Suprapubic skin (tissue), 4 donors: ENCODE results near the gene CCDC3. TPM values are rescaled to one million over a fixed set of nuclear protein-coding genes. Genes with fewer than 3 reads are reported as not detected.

Experiments used
- DNase-seq, 2 donors: peaks; one replicate each; pipeline ENCODE4 v3.0.0-alpha.2; 2019; ENCODE audit warnings: low spot score in 2 of 2
- H3K27ac ChIP-seq: fragments of 200-600 bp; sonication (generic); one replicate; pipeline ENCODE4 v1.5.1; 2019
- H3K27me3 ChIP-seq: fragments of 200-600 bp; sonication (generic); one replicate; pipeline ENCODE4 v1.5.1; 2019
- H3K36me3 ChIP-seq: fragments of 200-600 bp; sonication (generic); one replicate; pipeline ENCODE4 v1.5.1; 2019
- H3K4me1 ChIP-seq: fragments of 200-600 bp; sonication (generic); one replicate; pipeline ENCODE4 v1.5.1; 2019
- H3K4me3 ChIP-seq: fragments of 200-600 bp; sonication (generic); one replicate; pipeline ENCODE4 v1.5.1; 2019; ENCODE audit warnings: mild to moderate bottlenecking
- H3K9me3 ChIP-seq: fragments of 200-600 bp; sonication (generic); one replicate; pipeline ENCODE4 v1.5.1; 2019
- EP300 ChIP-seq: sonication (generic); formaldehyde crosslinking; IDR thresholded peaks from one replicate; pipeline ENCODE4 v1.6.1; 2017; ENCODE audit warnings: antibody characterized with exemption
- POLR2A ChIP-seq, 2 donors: fragments of 450-650 bp; IDR thresholded peaks; one replicate each; pipeline ENCODE4 v1.6.1; 2017; ENCODE audit warnings: antibody characterized with exemption in 2 of 2, mild to moderate bottlenecking in 2 of 2, moderate library complexity in 2 of 2
- POLR2AphosphoS5 ChIP-seq, 3 donors: sonication (generic); formaldehyde crosslinking; IDR thresholded peaks; one replicate each; pipeline ENCODE4 v1.6.1; 2017; ENCODE audit warnings: antibody characterized with exemption in 3 of 3
- WGBS: methylation state at CpG from one replicate; pipeline ENCODE4 v1.1.5; 2018; 5-methylcytosine and 5-hydroxymethylcytosine counted together
- total RNA-seq, 4 donors: library from RNA; depleted of rRNA; stranded (reverse); fragments of >200 nt; gene quantifications; one replicate each; pipeline ENCODE4 v1.1.0, GENCODE V29; 2016
- TF ChIP-seq, protein P1 (sequence below), 2 donors: fragments of 200-600 bp in 1 of 2; fragments of 450-650 bp in 1 of 2; sonication (generic) in 1 of 2; IDR thresholded peaks; one replicate each; pipeline ENCODE4 v1.5.1; 2016 to 2019; ENCODE audit warnings: antibody characterized with exemption in 2 of 2, mild to moderate bottlenecking in 1 of 2, moderate library complexity in 1 of 2

Gene CCDC3
- total RNA-seq, 4 donors from 2014 or later = 31.3 to 124 (median 60.2) TPM

GRCh38 chr10:12897278-12897677 is 104.2 kb downstream of the CCDC3 start:
- 90% methylated on average over 6 of the region's 6 CpGs for WGBS
- peaks cover 8% of the 10 kb centered on the region for H3K36me3 ChIP-seq
- no peak for TF ChIP-seq EP300
- TF ChIP-seq POLR2A (IDR thresholded peaks at IDR 0.05) = no peak
- TF ChIP-seq, protein P1, sequence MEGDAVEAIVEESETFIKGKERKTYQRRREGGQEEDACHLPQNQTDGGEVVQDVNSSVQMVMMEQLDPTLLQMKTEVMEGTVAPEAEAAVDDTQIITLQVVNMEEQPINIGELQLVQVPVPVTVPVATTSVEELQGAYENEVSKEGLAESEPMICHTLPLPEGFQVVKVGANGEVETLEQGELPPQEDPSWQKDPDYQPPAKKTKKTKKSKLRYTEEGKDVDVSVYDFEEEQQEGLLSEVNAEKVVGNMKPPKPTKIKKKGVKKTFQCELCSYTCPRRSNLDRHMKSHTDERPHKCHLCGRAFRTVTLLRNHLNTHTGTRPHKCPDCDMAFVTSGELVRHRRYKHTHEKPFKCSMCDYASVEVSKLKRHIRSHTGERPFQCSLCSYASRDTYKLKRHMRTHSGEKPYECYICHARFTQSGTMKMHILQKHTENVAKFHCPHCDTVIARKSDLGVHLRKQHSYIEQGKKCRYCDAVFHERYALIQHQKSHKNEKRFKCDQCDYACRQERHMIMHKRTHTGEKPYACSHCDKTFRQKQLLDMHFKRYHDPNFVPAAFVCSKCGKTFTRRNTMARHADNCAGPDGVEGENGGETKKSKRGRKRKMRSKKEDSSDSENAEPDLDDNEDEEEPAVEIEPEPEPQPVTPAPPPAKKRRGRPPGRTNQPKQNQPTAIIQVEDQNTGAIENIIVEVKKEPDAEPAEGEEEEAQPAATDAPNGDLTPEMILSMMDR (IDR thresholded peaks at IDR 0.05) = no peak
- no peak for TF ChIP-seq POLR2AphosphoS5 (IDR thresholded peaks at IDR 0.05)
- no peaks in the 10 kb centered on the region for H3K9me3 ChIP-seq
- H3K27me3 ChIP-seq = no peaks in the 10 kb centered on the region
- no peak for DNase-seq
- H3K4me1 ChIP-seq = no peaks in the 10 kb centered on the region
- H3K4me3 ChIP-seq = no peak overlapping the region
- H3K27ac ChIP-seq = no peak overlapping the region

DNA sequence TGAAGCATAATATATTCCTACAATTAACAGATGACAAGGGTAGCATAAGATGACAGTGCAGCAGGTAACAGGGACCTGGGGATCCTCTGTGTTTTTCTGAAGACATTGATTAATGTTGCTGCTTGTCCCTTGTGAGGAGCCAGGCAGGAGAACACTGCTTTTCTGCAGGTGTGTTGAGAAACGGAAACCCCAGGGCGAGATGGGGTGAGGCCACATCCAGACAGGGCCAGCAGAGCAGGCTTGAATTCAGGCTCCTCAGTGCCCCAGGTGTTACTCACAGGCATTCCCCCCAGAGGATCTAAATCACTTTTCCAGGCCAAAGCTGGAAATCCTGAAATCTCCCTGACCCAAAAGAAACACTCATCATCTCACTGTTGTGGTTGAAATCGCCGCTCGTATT is 105.3 kb downstream of the CCDC3 start:
- WGBS = 95% methylated on average over 5 of the region's 5 CpGs
- TF ChIP-seq POLR2A (IDR thresholded peaks at IDR 0.05) = no peak
- TF ChIP-seq, protein P1 (IDR thresholded peaks at IDR 0.05) = no peak
- no peak for TF ChIP-seq POLR2AphosphoS5 (IDR thresholded peaks at IDR 0.05)
- Histone ChIP-seq H3K4me1 (no peaks in the 10 kb centered on the region), H3K36me3 (peaks cover 8% of the 10 kb centered on the region), H3K4me3 (no peak overlapping the region), H3K27ac (no peak overlapping the region), H3K9me3 (no peaks in the 10 kb centered on the region), H3K27me3 (no peaks in the 10 kb centered on the region)
- no peak for DNase-seq

DNA sequence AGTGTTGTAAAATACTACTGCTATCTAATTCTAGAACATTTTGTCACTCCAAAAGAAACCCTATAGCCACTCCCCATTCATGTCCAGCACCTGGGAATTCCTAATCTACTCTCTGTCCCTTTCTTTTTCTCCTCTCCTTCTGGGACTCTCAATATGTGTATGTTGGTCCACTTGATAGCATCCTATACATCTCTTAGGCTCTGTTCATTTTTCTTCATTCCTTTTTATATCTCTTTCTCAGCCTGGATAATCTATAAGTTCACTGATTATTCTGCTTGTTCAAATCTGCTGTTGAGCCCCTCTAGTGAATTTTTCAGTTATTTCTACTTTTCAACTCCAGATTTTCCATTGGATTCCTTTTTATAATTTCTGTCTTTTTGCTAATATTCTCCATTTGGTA is 108.6 kb downstream of the CCDC3 start:
- no peaks in the 10 kb centered on the region for H3K27me3 ChIP-seq
- H3K4me3 ChIP-seq = no peak overlapping the region
- no peaks in the 10 kb centered on the region for H3K4me1 ChIP-seq
- H3K36me3 ChIP-seq = peaks cover 11% of the 10 kb centered on the region
- no peaks in the 10 kb centered on the region for H3K9me3 ChIP-seq
- TF ChIP-seq POLR2A (IDR thresholded peaks at IDR 0.05) = no peak
- TF ChIP-seq EP300 = no peak
- no peak for TF ChIP-seq POLR2AphosphoS5 (IDR thresholded peaks at IDR 0.05)
- TF ChIP-seq, protein P1 (IDR thresholded peaks at IDR 0.05) = no peak
- DNase-seq = no peak
- no peak overlapping the region for H3K27ac ChIP-seq

DNA sequence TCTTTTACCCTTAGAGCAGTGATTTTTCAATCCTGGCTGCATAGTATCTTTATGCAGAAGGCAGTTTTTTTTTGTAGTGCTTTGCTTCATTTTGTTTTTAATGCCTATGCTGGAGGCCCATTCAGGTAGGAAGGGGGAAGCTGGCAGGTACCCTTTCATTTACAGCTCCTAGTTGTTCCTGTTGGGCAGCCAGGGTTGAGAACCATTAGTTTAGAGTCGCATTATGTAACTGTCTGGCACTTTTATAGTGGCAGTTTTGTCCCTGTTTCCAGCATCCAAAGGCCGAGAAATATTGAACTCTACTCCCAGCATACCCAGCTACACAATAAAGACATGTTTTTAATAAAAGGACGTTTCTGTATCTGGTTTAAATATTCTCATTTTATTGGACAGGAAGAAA is 110.6 kb downstream of the CCDC3 start:
- Histone ChIP-seq H3K27me3 (no peaks in the 10 kb centered on the region), H3K27ac (no peak overlapping the region), H3K4me3 (no peak overlapping the region), H3K36me3 (peaks cover 4% of the 10 kb centered on the region), H3K4me1 (peaks cover 9% of the 10 kb centered on the region), H3K9me3 (no peaks in the 10 kb centered on the region)
- no peak for DNase-seq
- TF ChIP-seq POLR2A (IDR thresholded peaks at IDR 0.05) = no peak
- TF ChIP-seq POLR2AphosphoS5 (IDR thresholded peaks at IDR 0.05) = no peak
- whole genome bisulfite sequencing = 56% methylated on average over 3 of the region's 3 CpGs

GRCh38 chr10:12888470-12888869 is 113.0 kb downstream of the CCDC3 start:
- TF ChIP-seq POLR2A (IDR thresholded peaks at IDR 0.05) = no peak
- TF ChIP-seq, protein P1 (IDR thresholded peaks at IDR 0.05) = no peak
- no peak for TF ChIP-seq POLR2AphosphoS5 (IDR thresholded peaks at IDR 0.05)
- TF ChIP-seq EP300 = no peak
- no peaks in the 10 kb centered on the region for H3K27me3 ChIP-seq
- no peak overlapping the region for H3K27ac ChIP-seq
- no peaks in the 10 kb centered on the region for H3K9me3 ChIP-seq
- no peak overlapping the region for H3K4me3 ChIP-seq
- peaks cover 9% of the 10 kb centered on the region for H3K4me1 ChIP-seq
- DNase-seq = no peak
- WGBS = 49% methylated on average over 2 of the region's 2 CpGs
- H3K36me3 ChIP-seq = peaks cover 4% of the 10 kb centered on the region

GRCh38 chr10:12887780-12888179 is 113.7 kb downstream of the CCDC3 start:
- peaks cover 9% of the 10 kb centered on the region for H3K4me1 ChIP-seq
- H3K27me3 ChIP-seq = no peaks in the 10 kb centered on the region
- TF ChIP-seq, protein P1 (IDR thresholded peaks at IDR 0.05) = no peak
- TF ChIP-seq POLR2A (IDR thresholded peaks at IDR 0.05) (no peak), EP300 (no peak), POLR2AphosphoS5 (IDR thresholded peaks at IDR 0.05) (no peak)
- H3K9me3 ChIP-seq = no peaks in the 10 kb centered on the region
- 30% methylated on average over 3 of the region's 3 CpGs for WGBS
- DNase-seq = no peak
- no peak overlapping the region for H3K4me3 ChIP-seq
- H3K27ac ChIP-seq = no peak overlapping the region
- peaks cover 4% of the 10 kb centered on the region for H3K36me3 ChIP-seq
